ENCODE measurements around the gene GNAZ.

DNA sequence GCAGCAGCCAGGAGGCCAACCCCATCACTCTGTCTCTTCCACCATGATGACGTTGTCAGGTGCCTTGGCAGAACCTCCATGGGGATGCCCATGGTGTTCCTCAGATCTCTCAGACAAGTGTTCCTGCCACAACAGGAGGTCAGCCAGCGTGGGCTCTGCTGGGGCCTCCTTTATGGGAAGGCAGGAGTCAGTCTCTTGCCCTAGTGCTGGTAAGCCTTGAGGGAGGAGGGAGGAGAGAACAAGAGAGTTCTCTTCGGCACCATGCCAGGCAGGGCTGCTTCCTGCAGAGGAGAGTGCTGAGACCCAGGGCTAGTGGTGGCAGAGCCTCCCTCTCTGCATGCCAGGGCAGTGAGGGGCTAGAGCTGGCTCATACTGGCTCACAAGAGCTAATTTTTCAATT, 32.5 kb downstream of the GNAZ start:
- TF ChIP-seq EP300 (IDR thresholded peaks at IDR 0.05) (no peak), POLR2A (IDR thresholded peaks at IDR 0.05) (no peak)
- TF ChIP-seq, protein P1, sequence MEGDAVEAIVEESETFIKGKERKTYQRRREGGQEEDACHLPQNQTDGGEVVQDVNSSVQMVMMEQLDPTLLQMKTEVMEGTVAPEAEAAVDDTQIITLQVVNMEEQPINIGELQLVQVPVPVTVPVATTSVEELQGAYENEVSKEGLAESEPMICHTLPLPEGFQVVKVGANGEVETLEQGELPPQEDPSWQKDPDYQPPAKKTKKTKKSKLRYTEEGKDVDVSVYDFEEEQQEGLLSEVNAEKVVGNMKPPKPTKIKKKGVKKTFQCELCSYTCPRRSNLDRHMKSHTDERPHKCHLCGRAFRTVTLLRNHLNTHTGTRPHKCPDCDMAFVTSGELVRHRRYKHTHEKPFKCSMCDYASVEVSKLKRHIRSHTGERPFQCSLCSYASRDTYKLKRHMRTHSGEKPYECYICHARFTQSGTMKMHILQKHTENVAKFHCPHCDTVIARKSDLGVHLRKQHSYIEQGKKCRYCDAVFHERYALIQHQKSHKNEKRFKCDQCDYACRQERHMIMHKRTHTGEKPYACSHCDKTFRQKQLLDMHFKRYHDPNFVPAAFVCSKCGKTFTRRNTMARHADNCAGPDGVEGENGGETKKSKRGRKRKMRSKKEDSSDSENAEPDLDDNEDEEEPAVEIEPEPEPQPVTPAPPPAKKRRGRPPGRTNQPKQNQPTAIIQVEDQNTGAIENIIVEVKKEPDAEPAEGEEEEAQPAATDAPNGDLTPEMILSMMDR (IDR thresholded peaks at IDR 0.05), result no peak

Measured in ovary (tissue), 3 donors.